Activated CD8-positive, alpha-beta memory T cell treated with anti-CD3 and anti-CD28 coated beads for 4 hours (primary cell): ENCODE results near the gene AKAP12.
A peak's percentile ranks its signal among the peaks of the same experiment; 100 is the strongest.
"Not testable (repeated sequence)": the region's sequence is repeated elsewhere in the genome, so short reads cannot be mapped to it uniquely, and the experiment has no call there.

ENCODE experiments used
- DNase-seq, 2 donors: peaks; one replicate each; pipeline ENCODE4 v3.0.0-alpha.2; 2020; ENCODE audit warnings: low read depth in 2 of 2

Gene AKAP12

DNA sequence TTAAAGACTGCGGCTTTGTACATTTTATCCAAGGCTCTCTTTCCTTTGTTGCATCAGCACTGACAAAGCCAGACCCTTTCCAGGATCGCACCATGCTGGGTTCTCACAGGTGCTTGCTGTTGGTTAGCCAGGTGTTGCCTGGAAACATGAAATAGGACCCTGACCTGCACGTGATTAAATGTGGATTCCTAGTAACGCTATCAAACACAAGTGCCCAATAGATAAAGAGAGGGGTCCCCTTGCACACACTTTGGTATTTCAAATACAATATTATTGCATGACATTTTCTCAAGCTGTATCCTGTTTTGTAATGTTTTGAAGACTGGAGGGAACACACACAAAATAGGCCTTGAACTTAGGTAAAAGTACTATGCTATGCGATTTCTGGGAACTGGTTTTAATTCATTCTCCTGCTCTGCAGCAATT is 73.3 kb downstream of the AKAP12 start:
- DNase-seq: no peak

DNA sequence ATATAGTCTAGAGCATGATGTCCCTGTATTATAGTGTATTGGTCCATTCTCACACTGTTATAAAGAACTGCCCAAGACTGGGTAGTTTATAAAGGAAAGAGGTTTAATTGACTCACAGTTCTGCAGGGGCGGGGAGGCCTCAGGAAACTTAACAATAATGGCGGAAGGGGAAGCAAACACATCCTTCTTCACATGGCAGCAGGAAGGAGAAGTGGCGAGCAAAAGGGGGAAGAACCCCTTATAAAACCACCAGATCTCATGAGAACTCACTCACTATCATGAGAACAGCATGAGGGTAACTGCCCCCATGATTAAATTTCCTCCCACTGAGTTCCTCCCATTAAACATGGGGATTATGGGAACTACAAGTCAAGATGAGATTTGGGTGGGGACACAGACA is 75.9 kb downstream of the AKAP12 start:
- not testable (repeated sequence) for DNase-seq

DNA sequence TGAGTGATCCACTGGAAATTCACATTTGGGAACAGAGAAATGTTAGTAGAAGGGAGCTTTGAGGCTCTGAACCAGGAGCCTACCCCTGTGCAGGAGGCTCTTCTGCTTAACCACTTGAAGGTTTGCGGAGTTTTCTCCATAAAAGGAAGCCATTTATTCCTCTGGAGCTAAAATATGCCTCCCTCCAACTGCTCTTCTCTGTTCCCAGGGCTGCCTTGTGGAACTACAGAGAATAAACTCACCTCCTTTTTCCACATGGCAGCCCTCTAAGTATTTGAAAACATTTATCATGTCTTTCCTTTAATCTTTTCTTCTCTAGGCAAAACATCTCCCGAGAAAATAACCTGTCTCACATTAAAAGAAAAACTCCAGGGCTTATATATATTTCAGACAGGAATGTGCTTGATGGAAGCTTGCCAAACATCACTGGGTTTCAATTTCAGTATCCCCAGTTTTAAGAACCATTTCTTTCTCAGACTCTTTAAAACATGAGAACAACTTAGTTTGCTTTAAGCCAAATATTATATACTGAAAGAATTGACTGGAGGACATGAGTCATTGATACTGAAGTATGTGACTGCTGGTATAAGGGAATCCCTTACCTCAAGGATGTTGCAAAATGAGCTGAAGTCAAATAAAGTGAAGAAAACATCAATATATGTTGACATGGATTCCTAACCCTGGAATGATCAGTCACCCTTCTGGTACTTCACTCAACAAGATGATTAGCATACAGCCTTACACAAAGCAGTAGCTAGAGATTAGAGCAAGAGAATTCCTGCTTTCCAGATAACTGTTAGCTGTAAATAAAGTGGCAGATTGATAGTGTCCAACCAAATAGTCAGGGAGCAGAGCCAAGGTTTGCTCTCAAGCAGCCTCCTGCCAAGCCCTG is 77.6 kb downstream of the AKAP12 start:
- no peak for DNase-seq

DNA sequence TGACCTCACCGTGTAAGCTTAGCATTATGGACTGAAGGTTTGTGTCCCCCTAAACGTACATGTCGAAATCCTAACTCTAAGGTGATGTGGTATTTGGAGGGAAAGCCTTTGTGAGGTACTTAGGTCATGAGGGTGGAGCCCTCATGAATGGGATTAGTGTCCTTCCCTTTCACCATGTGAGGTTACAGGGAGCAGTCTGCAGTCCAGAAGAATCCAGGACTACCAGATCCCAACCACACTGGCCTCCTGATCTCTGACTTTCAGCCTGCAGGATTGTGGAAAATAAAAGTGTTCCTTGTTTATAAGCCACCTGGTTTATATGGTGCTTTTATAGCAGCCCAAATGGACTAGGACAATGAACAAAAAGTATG is 78.2 kb downstream of the AKAP12 start:
- no peak for DNase-seq

DNA sequence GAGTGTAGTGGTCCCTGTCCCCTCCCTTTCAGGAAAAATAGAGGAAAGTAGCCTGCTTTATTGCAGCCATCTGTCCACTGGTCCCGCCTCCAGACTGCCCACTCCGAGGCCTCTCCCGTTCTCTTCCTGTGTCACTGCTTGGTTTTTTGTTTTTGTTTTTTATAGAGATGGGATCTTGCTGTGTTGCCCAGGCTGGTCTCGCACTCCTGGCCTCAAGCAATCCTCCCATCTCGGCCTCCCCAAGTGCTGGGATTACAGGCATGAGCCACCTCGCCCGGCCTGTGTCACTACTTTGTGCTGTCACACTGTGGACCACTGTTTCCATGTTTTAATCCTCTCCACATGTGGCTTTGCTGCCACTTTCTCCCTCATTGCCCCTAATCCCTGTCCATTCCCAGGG is 80.4 kb downstream of the AKAP12 start:
- no peak for DNase-seq

DNA sequence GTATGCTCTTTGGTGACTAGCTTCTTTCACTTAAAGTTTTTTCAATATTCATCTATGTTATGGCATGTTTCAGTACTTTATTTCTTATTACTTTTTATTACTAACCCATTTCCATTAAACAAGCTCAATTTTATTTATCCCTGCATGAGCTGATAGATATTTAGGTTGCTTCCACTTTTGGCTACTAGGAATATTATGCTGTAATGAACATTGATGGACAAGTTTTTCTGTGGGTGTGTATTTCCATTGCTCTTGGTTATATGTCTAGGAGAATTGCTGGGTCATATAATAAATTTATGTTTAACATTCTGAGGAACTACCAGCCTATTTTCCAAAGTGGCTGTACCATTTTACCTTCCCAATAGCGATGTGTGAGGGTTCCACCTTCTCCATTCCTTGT is 81.7 kb downstream of the AKAP12 start:
- no peak for DNase-seq

DNA sequence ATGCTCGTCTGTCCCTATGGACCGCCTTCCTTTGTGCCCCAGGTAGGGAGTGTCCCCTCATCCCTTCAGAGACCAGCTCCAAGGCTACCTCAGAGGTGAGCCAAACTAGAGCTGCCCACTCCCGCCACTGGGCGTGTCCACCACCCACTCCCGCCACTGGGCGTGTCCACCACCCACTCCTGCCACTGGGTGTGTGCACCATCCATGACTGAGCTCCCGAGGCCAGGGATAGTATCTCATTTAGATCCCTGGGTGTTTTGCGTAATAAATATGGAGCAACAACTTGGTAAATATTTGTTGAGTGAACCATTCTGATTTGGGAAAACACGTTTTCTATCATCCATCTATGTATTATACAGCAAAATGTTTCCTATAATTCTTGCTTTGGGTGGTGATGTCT is 82.8 kb downstream of the AKAP12 start:
- no peak for DNase-seq

DNA sequence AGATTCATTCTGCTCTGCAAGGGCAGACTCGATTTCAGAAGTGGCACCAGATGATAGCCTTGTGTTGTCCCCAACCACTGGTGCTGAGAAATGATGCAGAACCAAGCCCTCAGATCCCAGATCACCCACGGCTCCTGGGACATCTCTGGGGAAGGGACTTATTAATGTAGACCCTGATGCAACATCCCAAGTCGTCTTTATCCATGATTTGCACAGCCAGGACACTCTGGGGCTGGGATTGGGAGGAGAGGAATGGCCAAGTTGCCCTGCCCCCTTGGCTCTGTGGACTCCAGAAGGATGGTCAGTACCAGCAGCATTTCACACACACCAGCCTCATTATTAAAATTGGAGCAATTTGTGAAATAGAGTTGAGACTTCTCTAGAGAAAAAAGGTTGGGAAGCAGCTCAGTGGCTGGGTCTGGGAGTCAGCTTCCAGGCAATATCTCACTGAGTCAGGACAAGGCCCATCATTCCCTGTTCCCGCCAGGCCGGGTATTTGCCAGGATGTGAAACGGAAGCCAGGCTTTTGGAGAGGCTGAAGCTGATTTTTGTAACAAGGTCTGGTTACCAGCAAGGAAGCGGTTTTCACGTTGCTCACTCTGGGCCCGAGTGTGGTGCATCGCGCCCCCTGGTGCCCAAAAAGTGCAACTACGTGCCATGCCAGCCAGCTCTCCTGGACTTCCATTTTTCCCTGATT is 84.2 kb downstream of the AKAP12 start:
- peak; percentile 42 to 44 for DNase-seq

DNA sequence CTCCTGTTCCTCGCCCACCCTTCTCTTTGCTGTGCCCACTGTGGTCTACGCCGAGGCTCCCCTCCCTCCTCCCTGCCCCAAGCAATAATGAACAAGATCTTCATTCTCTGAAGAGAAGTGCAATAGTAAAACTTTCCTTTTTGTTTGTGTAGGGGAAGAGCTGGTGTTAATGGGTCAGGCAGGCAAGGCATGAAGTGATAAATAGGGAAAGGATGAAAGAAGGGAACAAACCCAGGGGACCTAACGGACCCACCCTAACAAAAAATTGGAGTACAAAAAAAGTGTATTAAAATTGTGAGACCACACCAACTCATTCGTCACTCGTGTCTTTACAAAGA is 84.7 kb downstream of the AKAP12 start:
- no peak for DNase-seq

DNA sequence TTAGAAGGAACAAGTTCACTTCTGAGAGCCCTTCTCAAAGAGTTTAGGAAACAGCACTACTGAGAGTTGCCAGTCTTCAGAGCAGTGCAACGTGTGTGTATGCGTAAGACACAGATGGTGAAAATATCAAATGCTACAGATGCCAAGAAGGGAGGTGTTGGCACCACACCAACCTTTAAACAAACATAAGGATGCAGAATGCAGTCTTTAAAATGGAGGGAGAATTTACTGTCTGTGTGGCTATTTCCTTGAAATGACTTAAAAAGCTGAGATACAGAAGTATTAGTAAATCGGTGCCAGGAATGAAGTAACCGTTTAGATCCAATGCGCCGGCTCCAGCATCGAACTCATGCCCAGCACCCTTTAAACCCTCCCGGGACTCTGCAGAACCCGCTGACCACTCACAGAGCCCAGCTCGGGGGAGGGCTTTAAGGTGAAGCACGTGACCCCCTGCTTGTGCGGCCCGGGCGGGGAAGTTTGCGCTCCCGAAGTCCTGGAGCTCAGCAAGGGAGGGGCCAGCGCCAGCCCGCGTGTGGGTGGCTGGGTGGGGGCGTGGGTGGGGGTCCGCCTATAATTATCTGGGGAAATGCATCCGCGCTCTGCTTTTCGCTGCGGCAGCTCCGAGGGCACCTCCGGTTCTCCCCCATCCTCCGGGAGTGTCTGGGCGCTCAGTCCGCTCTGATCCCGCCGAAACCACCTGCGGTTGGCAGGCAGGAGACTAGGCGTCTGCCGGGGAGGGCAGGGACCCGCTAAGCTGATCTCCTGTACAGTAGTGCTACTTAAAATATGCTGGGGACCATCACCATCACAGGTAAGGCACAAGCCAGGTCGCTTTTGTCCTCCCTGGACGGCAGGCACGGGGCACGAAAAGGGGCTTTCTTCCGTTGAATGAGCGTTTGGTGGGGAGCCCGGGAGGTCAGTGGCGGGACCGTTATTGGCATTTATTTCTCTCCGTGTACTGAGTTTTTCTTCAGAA is 85.6 kb downstream of the AKAP12 start:
- no peak for DNase-seq

DNA sequence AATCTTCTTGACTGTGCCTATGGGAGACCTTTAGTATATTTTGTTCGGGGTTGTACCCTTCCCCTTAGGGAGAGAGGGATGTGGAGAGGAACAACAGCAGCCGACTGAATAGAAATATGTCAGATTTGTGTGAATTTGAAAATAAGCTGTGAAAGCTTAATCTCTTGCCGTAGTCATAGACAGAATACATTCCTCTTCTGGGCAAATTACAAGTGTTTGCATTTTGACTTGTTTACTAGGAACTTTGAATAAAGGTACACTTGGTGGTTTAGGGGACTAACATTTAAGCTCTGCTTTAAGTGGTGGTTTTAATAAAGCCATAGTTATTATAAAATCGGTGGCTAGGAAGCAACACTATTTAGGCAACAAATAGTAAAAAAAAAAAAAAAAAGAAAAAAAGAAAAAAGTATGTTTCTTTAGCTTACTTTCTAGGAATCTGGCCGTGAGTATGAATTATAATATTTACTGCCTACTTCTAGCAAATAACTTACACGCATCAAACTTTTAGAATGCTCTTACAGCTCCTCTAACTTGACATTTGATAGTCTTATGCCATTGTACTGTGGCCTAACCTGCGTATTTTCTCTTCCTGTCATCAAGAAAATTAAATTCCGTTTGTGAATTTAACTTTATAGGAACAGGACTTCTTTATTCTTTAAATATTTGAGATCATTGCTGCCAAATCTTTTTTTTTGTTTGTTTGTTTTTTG is 86.5 kb downstream of the AKAP12 start:
- DNase-seq: no peak

DNA sequence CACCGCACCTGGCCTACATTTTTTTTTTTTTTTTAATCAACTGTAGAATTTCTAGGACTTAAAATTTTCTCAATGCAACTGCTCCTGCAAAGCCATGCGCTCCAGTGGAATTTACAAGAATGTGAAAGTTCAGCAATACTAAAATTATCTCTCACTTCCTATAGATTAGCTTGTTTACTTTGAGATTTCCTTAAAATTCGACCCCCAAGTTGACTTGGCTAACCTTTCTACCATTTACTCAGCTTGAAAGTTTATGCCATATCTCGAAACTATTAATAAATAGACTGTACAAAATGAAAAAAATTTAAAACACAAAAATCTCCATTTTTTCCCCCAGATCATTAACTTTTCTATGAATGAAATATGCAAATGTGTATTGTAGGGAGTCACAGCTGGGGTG is 87.3 kb downstream of the AKAP12 start:
- DNase-seq: no peak

DNA sequence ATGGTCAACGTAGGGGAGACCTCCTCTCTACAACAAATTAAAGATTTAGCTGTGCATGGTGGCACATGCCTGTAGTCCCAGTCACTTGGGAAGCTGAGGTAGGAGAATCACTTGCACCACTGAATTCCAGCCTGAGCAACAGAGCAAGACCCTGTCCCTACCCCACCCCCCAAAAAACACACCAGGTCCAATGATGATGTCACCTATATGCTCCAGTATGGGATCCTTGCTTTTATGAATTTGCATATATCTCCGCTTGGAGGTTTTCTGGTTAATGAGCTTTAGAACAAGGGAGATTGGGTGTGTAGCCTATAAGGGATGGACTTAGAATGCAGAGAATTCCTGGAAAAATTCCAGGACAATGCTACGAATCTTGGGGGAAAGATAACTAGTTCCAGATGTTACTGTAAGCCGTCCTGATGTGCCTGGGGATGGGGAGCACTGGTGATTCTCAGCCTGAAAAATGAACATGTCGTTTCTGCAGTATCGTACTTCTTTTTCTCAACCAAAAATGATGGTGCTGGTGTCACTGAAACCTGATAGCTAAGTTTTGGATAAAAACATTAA is 90.4 kb downstream of the AKAP12 start:
- DNase-seq: no peak

DNA sequence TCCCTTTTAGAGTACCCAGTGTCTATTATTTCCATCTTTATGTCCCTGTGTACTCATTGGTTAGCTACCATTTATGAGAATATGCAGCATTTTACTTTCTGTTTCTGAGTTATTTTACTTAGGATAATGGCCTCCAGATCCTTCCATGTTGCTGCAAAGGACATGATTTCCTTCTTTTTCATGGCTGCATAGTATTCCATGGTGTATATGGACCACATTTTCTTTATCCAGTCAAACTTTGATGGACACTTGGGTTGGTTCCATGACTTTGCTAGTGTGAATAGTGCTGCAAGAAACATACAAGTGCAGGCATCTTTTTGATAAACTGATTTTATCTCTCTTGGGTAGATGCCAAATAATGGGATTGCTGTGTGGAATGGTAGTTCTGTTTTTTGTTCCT is 96.2 kb downstream of the AKAP12 start:
- DNase-seq: no peak

DNA sequence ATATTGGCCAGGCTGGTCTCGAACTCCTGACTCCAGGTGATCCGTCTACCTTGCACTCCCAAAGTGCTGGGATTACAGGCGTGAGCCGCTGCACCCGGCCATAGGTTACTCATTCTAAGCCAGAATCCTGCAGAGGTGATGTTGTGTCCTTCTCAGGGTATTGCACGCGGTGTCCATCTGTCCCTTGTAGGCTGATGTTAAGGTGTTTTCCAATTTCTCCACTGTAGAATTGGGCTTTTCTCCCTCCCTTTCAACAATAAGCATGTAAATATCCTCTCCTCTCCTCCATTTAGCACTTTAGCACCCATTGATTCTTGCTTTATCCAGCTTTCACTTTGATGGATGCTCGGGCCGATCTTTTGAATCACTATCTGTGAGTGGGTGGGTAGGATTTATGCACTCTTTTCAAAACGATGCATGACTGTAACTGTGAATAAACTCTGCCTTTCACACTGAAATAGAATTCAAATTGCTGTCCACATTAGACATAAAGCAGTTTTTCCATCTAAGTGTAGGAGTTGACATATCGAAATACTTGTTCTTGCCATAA is 99.0 kb downstream of the AKAP12 start:
- DNase-seq: no peak

DNA sequence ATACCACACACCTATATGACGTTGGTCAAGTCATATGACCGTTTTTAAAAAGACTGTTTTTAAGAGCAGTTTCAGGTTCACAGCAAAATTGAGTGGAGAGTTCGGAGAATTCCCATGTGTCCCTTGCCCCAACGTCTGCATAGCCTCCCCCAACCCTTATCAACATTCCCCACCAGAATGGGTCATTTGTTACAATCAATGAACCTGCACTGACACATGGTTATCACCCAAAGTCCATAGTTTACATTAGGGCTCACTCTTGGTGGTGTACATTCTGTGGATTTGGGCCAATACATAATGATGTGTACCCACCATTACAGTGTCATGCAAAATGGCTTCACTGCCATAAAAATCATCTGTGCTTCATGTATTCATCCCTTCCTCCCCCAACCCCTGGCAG is 99.6 kb downstream of the AKAP12 start:
- no peak for DNase-seq

DNA sequence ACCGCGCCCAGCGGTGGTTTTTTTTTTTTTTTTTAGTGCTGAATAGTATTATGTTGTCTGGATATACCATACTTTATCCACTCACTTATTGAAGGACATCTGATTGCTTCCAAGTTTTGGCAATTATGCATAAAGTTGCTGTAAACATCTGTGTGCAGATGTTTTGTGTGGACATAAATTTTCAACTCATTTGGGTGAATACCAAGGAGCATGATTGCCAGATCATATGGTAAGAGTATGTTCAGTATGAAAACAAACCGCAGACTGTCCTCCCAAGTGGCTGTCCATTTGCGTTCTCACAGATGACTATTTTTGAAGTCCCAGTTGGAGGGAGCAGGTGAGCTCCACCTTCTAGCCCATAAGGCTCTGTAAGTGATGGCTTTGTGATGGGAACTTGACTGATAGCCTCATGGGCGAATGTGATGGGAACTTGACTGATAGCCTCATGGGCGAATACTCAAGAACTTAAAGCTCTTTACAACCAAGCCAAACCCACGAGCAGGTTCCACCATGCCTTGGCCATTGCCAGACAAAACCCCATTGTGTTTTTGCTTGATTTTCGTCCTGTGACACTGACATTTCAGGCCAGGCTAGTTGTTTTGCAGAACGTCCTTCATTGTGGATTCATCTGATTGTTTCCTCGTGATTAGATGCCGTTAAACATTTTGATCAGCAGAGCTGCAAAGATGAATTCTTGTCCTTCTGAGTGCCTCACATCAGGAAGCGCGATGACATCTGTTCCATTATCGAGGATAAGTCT is 100.6 kb downstream of the AKAP12 start:
- DNase-seq: no peak

DNA sequence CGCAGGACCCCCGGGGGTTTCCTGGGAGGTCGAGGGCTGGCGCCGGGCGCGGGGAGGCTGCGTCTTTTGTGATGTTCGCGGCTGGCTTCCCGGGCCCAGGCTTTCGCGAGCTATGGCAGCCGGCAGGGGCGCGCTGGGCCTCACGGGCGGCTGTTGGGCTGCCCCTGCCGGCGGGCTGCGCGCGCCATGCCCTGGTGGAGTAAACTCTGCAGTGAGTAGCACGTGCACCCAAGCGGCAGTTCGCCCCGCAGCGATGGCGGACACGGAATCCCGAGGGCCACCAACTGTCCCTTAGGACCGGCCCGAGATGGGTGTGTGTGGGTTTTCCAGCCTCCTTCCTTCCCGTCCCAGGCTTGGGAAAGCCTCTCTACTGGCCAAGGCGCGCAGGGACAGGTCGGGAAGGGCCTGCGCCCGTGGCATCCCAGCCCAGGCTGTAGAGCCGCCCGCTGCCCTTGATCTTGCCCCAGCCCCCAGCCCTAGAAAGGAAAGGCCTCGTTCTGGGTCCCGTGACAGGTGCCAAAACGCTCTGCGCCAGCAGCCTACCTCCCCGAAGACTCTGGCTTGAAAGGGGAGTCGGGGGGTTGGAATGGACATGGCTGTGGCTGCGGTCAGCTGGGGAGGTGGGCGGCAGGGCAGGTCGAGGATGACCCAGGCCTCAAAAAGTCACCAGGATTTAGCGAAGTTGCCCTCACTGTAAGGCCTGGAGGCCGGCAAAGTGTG is 101.9 kb downstream of the AKAP12 start:
- no peak for DNase-seq

DNA sequence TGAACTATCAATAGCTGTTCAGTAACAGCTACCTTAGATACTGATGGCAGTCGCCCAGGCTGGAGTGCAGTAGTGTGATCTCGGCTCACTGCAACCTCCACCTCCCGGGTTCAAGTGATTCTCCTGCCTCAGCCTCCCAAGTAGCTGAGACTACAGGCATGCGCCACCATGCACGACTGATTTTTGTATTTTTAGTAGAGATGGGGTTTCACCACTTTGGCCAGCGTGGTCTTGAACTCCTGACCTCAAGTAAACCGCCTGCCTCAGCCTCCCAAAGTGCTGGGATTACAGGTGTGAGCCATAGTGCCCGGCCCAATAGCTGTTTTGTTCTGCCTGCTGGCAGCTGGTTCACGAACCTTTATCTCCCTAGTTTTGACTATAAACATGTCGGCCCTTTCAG is 103.0 kb downstream of the AKAP12 start:
- DNase-seq: not testable (repeated sequence)
